ENCODE measurements around the gene GJB5.
"Not testable (repeated sequence)": the region's sequence is repeated elsewhere in the genome, so short reads cannot be mapped to it uniquely, and the experiment has no call there.

GJB5 gene

DNA sequence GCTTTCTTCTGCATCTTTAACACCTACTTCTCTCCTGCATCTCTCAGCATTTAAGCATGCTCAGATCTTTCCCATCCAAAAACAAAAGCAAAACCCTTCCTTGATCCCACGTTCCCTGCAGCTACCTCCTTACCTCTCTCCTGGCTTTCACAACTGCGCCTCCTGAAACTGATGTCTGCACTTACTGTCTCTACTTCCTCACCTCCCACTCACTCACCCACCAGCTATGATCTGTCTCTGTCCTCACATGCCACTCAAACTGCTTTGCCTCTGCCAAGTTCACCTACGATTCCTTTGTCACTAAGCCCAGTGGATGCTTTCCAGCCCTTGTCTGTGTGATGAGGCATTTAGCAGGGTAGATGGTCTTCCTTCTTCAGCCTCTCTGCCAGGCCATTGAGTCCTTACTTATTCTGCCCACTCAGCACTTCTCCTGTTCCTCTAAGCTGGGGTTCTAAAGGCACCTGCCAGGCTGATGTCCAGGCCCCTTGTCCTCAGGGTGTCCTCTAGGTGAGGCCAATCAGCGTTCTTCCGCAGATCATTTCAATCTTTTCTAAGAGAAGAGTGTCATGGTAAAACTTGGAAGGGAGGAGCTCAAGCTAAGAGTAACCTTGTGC is 16.2 kb downstream of the GJB5 start:
- no peak overlapping the region for H3K4me3 ChIP-seq (ENCODE audit: low read depth, low read length)
- TF ChIP-seq, protein P1, sequence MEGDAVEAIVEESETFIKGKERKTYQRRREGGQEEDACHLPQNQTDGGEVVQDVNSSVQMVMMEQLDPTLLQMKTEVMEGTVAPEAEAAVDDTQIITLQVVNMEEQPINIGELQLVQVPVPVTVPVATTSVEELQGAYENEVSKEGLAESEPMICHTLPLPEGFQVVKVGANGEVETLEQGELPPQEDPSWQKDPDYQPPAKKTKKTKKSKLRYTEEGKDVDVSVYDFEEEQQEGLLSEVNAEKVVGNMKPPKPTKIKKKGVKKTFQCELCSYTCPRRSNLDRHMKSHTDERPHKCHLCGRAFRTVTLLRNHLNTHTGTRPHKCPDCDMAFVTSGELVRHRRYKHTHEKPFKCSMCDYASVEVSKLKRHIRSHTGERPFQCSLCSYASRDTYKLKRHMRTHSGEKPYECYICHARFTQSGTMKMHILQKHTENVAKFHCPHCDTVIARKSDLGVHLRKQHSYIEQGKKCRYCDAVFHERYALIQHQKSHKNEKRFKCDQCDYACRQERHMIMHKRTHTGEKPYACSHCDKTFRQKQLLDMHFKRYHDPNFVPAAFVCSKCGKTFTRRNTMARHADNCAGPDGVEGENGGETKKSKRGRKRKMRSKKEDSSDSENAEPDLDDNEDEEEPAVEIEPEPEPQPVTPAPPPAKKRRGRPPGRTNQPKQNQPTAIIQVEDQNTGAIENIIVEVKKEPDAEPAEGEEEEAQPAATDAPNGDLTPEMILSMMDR (IDR thresholded peaks at IDR 0.05; ENCODE audit: low read depth, low read length) = no peak
- DNase-seq (ENCODE audit: low read depth, low spot score) = no peak
- in situ Hi-C loops (cut with HindIII; ENCODE audit: low sequenced_read_pairs) = no loop called here

DNA sequence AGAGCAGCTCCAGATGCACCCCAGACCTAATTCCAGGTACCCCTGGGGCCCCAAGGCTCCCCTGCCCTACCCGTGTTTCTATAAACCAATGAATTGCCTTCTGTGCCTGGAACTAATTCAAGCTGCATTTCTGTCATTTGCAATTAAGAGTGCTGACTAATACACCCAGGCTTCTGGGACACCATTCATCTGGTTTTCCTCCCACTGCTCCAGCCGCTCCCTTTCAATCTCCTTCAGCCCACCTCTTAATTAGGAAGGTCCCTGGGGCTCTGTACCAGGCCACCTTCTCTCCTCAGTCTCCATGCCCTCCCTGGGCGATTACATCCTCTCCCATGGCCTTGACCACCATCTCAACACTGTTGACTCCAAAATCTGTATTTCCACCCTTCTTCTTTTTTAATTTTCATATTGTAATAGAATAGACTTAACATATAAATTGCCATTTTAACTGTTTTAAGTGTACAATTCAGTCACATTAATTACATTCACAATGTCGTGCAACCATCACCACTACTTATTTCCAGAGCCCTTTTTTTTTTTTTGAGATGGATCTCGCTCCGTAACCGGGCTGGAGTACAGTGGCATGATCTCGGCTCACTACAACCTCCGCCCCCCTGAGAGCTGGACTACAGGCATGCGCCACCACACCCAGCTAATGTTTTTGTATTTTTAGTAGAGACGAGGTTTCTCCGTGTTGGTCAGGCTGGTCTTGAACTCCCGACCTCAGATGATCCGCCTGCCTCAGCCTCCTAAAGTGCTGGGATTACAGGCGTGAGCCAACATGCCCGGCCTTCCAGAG is 16.9 kb downstream of the GJB5 start:
- no peak overlapping the region for H3K4me3 ChIP-seq (ENCODE audit: low read depth, low read length)
- no peak for DNase-seq (ENCODE audit: low read depth, low spot score)
- in situ Hi-C loops (cut with HindIII; ENCODE audit: low sequenced_read_pairs) = no loop called here
- TF ChIP-seq, protein P1 (IDR thresholded peaks at IDR 0.05; ENCODE audit: low read depth, low read length) = no peak

DNA sequence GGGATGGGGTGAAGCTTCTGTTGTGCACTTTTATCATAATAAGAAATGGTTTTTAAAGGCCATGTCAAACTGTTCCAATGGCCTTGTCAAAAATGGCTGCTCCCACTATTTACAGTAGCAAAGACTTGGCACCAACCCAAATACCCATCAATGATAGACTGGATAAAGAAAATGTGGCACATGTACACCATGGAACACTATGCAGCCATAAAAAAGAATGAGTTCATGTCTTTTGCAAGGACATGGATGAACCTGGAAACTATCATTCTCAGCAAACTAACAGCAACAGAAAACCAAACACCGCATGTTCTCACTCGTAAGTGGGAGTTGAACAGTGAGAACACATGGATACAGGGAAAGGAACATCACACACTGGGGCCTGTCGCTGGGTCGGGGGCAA is 18.3 kb downstream of the GJB5 start:
- H3K4me3 ChIP-seq (ENCODE audit: low read depth, low read length); in situ Hi-C loops (cut with HindIII; ENCODE audit: low sequenced_read_pairs): not testable (repeated sequence)

DNA sequence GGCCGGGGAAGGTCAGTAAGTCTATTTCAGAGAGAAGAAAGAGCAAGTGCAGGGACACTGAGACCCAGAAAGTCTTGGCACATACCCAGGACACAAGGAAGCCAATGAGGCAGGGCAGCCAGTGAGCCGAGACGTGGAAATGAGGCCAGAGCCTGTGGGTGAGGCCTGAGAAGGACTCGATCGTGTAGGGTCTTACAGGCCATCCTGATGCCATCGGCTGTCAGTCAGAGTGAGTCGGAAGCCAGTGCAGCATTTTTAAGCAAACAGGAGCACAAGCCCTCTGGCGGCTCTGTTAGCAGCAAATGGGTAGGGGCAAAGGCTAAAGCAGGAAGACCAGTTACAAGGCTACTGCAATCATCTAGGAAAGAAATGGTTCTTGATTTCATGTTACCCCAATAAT is 20.1 kb downstream of the GJB5 start:
- no peak for DNase-seq (ENCODE audit: low read depth, low spot score)
- H3K4me3 ChIP-seq (ENCODE audit: low read depth, low read length) = no peak overlapping the region
- in situ Hi-C loops (cut with HindIII; ENCODE audit: low sequenced_read_pairs) = no loop called here
- TF ChIP-seq, protein P1 (IDR thresholded peaks at IDR 0.05; ENCODE audit: low read depth, low read length) = no peak

More for the DNA sequence above, 18.3 kb downstream of the GJB5 start:
- not testable (repeated sequence) for DNase-seq (ENCODE audit: low read depth, low spot score)

DNA sequence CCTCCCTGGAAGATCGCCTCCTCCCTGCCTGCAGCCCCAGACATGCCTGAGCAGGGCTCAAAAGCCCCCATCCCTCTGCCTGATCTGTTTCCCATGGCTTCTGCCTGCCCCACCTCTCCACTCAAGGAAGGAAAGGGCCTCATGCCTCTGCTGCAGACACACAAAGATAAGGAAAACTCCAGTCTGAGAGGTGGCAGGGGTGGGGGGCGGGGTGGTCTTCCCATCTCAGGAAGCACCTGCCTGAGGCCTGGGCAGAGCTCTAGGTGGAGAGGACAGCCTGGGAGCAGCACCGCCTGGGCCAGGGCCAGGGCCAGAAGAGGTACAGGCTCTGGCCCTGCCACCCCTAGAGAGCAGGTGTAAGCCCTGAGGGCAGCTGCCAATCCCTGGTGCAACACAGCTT is 22.1 kb downstream of the GJB5 start:
- in situ Hi-C loops (cut with HindIII; ENCODE audit: low sequenced_read_pairs) = no loop called here
- no peak overlapping the region for H3K4me3 ChIP-seq (ENCODE audit: low read depth, low read length)
- TF ChIP-seq, protein P1 (IDR thresholded peaks at IDR 0.05; ENCODE audit: low read depth, low read length) = no peak
- DNase-seq (ENCODE audit: low read depth, low spot score) = no peak

DNA sequence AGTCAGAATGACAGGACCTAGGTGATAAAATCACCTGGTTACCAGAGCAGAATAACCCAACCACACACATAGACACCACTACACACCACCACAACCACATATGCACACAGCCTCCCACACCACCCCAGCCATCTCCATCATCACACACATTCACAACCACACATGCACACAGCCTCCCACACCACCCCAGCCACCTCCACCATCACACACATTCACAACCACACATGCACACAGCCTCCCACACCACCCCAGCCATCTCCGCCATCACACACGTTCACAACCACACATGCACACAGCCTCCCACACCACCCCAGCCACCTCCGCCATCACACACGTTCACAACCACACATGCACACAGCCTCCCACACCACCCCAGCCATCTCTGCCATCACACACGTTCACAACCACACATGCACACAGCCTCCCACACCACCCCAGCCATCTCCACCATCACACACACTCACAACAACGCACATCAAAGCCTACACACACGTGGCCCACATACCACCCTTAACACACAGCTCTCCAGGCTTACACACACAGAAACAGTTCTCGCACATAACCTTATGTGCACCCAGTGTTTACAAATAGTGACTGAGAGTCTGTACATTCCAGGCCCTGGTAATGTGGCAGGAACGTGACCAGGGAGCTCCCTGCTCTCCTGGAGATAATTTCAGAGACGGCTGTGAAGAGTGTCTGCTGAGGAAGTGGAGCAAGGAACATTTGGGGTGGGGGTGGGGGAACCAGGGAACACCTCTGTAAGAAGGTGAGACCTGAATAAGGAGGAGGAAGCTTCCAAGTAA is 22.9 kb downstream of the GJB5 start:
- no peak overlapping the region for H3K4me3 ChIP-seq (ENCODE audit: low read depth, low read length)
- TF ChIP-seq, protein P1 (IDR thresholded peaks at IDR 0.05; ENCODE audit: low read depth, low read length) = no peak
- in situ Hi-C loops (cut with HindIII; ENCODE audit: low sequenced_read_pairs) = no loop called here
- DNase-seq (ENCODE audit: low read depth, low spot score) = no peak

Data from astrocyte of the spinal cord (primary cell).